HepG2 (cell line): ENCODE data around the gene NIFK. TPM values are rescaled to one million over a fixed set of nuclear protein-coding genes. Genes with fewer than 3 reads are reported as not detected.
A peak's percentile ranks its signal among the peaks of the same experiment; 100 is the strongest.

Source experiments
- CBX2 ChIP-seq, 2 experiments: fragments of 200-600 bp in 1 of 2; sonication (generic); formaldehyde crosslinking in 1 of 2; IDR thresholded peaks; 2 replicates each; pipeline versions ENCODE4 v1.7.0 to v1.8.1; 2018 to 2022; ENCODE audit warnings: low read depth in 2 of 2, low read length in 1 of 2, mild to moderate bottlenecking in 1 of 2, missing genetic modification reagents in 1 of 2
- CREBL2 ChIP-seq: sonication (generic); formaldehyde crosslinking; IDR thresholded peaks from 2 replicates; pipeline ENCODE4 v1.8.1; 2023; ENCODE audit warnings: missing genetic modification reagents, mild to moderate bottlenecking, borderline replicate concordance
- MXD1 ChIP-seq: sonication (generic); formaldehyde crosslinking; IDR thresholded peaks from 2 replicates; pipeline ENCODE4 v1.4.0; 2020; ENCODE audit warnings: mild to moderate bottlenecking, missing genetic modification reagents
- MXI1 ChIP-seq: IDR thresholded peaks from 3 replicates; pipeline ENCODE4 v1.6.1; 2012; ENCODE audit warnings: low read depth, low read length, inconsistent platforms, borderline replicate concordance
- NR2F2 ChIP-seq: IDR thresholded peaks from 2 replicates; pipeline ENCODE4 v1.6.1; 2012; ENCODE audit warnings: low read depth, inconsistent platforms, borderline replicate concordance
- PBX2 ChIP-seq: IDR thresholded peaks from 2 replicates; pipeline ENCODE4 v1.6.1; 2016; ENCODE audit warnings: control low read depth
- POLR2A ChIP-seq, 2 experiments: IDR thresholded peaks; 2 replicates each; pipeline ENCODE4 v1.6.1; 2011; ENCODE audit warnings: low read depth in 2 of 2, low read length in 2 of 2, mild to moderate bottlenecking in 1 of 2, moderate library complexity in 1 of 2; ENCODE audit not compliant: insufficient read depth in 1 of 2
- POLR2G ChIP-seq: fragments of 200-400 bp; formaldehyde crosslinking; IDR thresholded peaks from 2 replicates; pipeline ENCODE4 v1.6.1; 2018; ENCODE audit warnings: mild to moderate bottlenecking, low read depth, low read length, moderate library complexity
- SAP130 ChIP-seq: IDR thresholded peaks from 2 replicates; pipeline ENCODE4 v1.6.1; 2016; ENCODE audit warnings: low read depth
- SMAD3 ChIP-seq: sonication (generic); formaldehyde crosslinking; IDR thresholded peaks from 2 replicates; pipeline ENCODE4 v1.4.0; 2020; ENCODE audit warnings: missing genetic modification reagents
- TCF12 ChIP-seq, 2 experiments: fragments of 450-650 bp in 1 of 2; sonication (generic) in 1 of 2; formaldehyde crosslinking in 1 of 2; IDR thresholded peaks; 2 replicates each; pipeline versions ENCODE4 v1.6.1 to v1.8.0; 2017 to 2022; ENCODE audit warnings: antibody characterized with exemption in 1 of 2, mild to moderate bottlenecking in 1 of 2, missing genetic modification reagents in 1 of 2, moderate library complexity in 1 of 2
- ZC3H4 ChIP-seq: sonication (generic); formaldehyde crosslinking; IDR thresholded peaks from 2 replicates; pipeline ENCODE4 v1.4.0; 2020; ENCODE audit warnings: missing genetic modification reagents, borderline replicate concordance
- ZFX ChIP-seq: sonication (generic); formaldehyde crosslinking; IDR thresholded peaks from 2 replicates; pipeline ENCODE4 v1.4.0; 2020; ENCODE audit warnings: mild to moderate bottlenecking, low read depth, missing genetic modification reagents, moderate library complexity
- ZMAT3 ChIP-seq: sonication (generic); formaldehyde crosslinking; conservative IDR thresholded peaks from 2 replicates; pipeline ENCODE4 v1.7.0; 2021; ENCODE audit warnings: missing genetic modification reagents
- ZNF205 ChIP-seq: IDR thresholded peaks from 2 replicates; pipeline ENCODE4 v1.6.1; 2018; ENCODE audit warnings: missing biosample characterization, missing genetic modification reagents
- ZNF331 ChIP-seq: sonication (generic); formaldehyde crosslinking; IDR thresholded peaks from 2 replicates; pipeline ENCODE4 v1.4.0; 2020; ENCODE audit warnings: missing genetic modification reagents
- ZNF333 ChIP-seq: sonication (generic); formaldehyde crosslinking; IDR thresholded peaks from 2 replicates; pipeline ENCODE4 v1.4.0; 2020; ENCODE audit warnings: mild to moderate bottlenecking, missing genetic modification reagents, borderline replicate concordance
- ZNF354B ChIP-seq: sonication (generic); formaldehyde crosslinking; IDR thresholded peaks from 2 replicates; pipeline ENCODE4 v1.8.0; 2022; ENCODE audit warnings: mild to moderate bottlenecking, missing genetic modification reagents
- ZNF546 ChIP-seq: sonication (generic); formaldehyde crosslinking; conservative IDR thresholded peaks from 2 replicates; pipeline ENCODE4 v1.8.1; 2023; ENCODE audit warnings: mild to moderate bottlenecking, missing genetic modification reagents
- ZNF577 ChIP-seq: sonication (generic); formaldehyde crosslinking; IDR thresholded peaks from 2 replicates; pipeline ENCODE4 v1.4.0; 2020; ENCODE audit warnings: mild to moderate bottlenecking, low read depth, missing genetic modification reagents, borderline replicate concordance
- ZNF691 ChIP-seq: sonication (generic); formaldehyde crosslinking; IDR thresholded peaks from 2 replicates; pipeline ENCODE4 v1.4.0; 2020; ENCODE audit warnings: missing genetic modification reagents, low read depth, mild to moderate bottlenecking, borderline replicate concordance
- ZNF781 ChIP-seq: sonication (generic); formaldehyde crosslinking; IDR thresholded peaks from 2 replicates; pipeline ENCODE4 v1.5.1; 2020; ENCODE audit warnings: borderline replicate concordance, mild to moderate bottlenecking, missing genetic modification reagents; ENCODE audit errors: not compliant biosample characterization
- ZNF879 ChIP-seq: sonication (generic); formaldehyde crosslinking; IDR thresholded peaks from 2 replicates; pipeline ENCODE4 v1.8.1; 2023; ENCODE audit warnings: missing genetic modification reagents
- polyA plus RNA-seq, 8 experiments: library from polyadenylated mRNA; depleted of rRNA in 3 of 8; stranded (reverse) in 7 of 8; unstranded in 1 of 8; fragments of >200 nt; fragmentation: Illumina TruSeq in 4 of 8; extraction: Trizol in 4 of 8; gene quantifications; 2 replicates each; pipeline versions ENCODE4 v1.2.1 to v1.2.3, GENCODE V29; 2011 to 2016; ENCODE audit warnings: low read depth in 4 of 8, missing spikeins in 1 of 8, mixed read lengths in 1 of 8; ENCODE audit not compliant: insufficient read depth in 1 of 8
- total RNA-seq, 5 experiments: library from RNA; depleted of rRNA; stranded (reverse); fragments of >200 nt; fragmentation: Illumina TruSeq; extraction: Trizol; gene quantifications; 2 replicates each; pipeline ENCODE4 v1.2.3, GENCODE V29; 2016; ENCODE audit warnings: low read depth in 1 of 5
- TF ChIP-seq, protein P1 (sequence below), 2 experiments: sonication (generic) in 1 of 2; formaldehyde crosslinking in 1 of 2; IDR thresholded peaks; 2 replicates each; pipeline versions ENCODE4 v1.4.0 to v1.6.1; 2018 to 2020; ENCODE audit warnings: missing genetic modification reagents in 2 of 2, borderline replicate concordance in 1 of 2, low read depth in 1 of 2, mild to moderate bottlenecking in 1 of 2, missing biosample characterization in 1 of 2

Gene NIFK
- total and polyA plus RNA-seq, 2 of the 13 experiments (the other 11 are each of a cell fraction or from before 2014, with no cell fraction given), result 19.6 to 105 TPM

DNA sequence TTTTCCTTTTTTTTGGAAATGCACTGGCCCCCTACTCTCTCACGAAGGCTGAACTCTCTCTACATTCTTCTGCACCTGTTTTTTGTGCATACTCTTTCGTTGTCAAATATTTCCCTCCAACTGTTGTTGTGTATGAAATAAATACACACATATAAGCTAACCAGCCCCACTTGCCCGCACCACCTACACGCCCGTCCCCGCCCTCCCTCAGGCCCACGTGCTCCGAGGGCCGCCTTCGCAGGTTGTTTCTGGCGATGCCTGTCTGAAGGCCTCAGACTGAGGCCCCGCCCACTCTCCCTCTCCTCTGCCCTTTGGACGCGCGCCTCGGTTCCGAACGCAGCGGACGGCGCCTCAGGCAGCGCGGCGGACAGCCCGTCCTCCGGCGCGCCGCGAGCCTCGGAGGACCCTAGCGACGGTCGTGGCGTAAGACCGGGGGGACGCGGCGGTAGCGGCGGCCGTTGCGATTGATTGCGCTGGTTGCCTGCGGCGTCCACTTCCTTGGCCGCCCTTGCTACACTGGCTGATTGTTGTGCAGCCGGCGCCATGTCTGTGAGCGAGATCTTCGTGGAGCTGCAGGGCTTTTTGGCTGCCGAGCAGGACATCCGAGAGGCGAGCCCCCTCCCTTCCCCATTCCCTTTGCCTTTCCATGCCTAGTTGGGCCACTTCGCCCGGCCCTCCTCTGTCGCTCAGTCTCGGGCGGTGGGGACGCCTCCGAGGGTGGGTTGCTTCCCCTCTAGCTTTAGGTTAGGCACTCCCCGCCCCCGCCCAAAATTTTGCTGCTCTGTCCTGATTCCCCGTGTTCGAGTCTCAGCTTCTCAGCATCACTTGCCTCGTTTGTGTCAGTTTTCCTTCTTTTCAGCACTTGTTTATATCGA, 18.8 kb upstream of the NIFK start, which contains the start of gene TSN (continued):
- TF ChIP-seq ZNF691 (CRISPR knock-in tag), result peak; percentile 96; the same call in 1 of the 2 replicates
- 0 out of 2 replicates have a peak, but pooled peaks have one; percentile 43 for TF ChIP-seq PBX2 (CRISPR knock-in tag)
- no peak; the same call in 1 of the 2 replicates for TF ChIP-seq ZNF354B (CRISPR knock-in tag)
- peak; percentile 100 for TF ChIP-seq SAP130 (CRISPR knock-in tag)
- peak; percentile 59; the same call in 1 of the 2 replicates for TF ChIP-seq ZC3H4 (CRISPR knock-in tag)
- no peak for TF ChIP-seq ZNF577 (CRISPR knock-in tag)
- TF ChIP-seq POLR2G, result peak; percentile 93
- TF ChIP-seq TCF12 (IDR thresholded peaks at IDR 0.05), result no peak
- peak; percentile 94 for TF ChIP-seq TCF12 (CRISPR knock-in tag; IDR thresholded peaks at IDR 0.05)
- peak; percentile 99 for TF ChIP-seq MXI1
- TF ChIP-seq MXD1 (CRISPR knock-in tag), result peak; percentile 97
- peak; percentile 98 for TF ChIP-seq ZNF205 (CRISPR knock-in tag)
- TF ChIP-seq ZNF546, result peak; percentile 93
- peak; percentile 94 for TF ChIP-seq ZNF331
- TF ChIP-seq ZMAT3 (CRISPR knock-in tag), result peak; percentile 97
- TF ChIP-seq ZNF879 (CRISPR knock-in tag), result peak; percentile 59; the same call in 1 of the 2 replicates
- TF ChIP-seq POLR2A (IDR thresholded peaks at IDR 0.05; ENCODE audit: insufficient read depth in 1 of 2, low read depth in 2 of 2, low read length in 2 of 2), result peak; percentile 87 to 88
- TF ChIP-seq, protein P1, sequence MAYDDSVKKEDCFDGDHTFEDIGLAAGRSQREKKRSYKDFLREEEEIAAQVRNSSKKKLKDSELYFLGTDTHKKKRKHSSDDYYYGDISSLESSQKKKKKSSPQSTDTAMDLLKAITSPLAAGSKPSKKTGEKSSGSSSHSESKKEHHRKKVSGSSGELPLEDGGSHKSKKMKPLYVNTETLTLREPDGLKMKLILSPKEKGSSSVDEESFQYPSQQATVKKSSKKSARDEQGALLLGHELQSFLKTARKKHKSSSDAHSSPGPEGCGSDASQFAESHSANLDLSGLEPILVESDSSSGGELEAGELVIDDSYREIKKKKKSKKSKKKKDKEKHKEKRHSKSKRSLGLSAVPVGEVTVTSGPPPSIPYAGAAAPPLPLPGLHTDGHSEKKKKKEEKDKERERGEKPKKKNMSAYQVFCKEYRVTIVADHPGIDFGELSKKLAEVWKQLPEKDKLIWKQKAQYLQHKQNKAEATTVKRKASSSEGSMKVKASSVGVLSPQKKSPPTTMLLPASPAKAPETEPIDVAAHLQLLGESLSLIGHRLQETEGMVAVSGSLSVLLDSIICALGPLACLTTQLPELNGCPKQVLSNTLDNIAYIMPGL (CRISPR knock-in tag; IDR thresholded peaks at IDR 0.05; ENCODE audit: borderline replicate concordance in 1 of 2, low read depth in 1 of 2), result peak; percentile 90 to 97
- no peak; the same call in 1 of the 2 replicates for TF ChIP-seq CREBL2 (CRISPR knock-in tag)
- TF ChIP-seq NR2F2, result no peak
- TF ChIP-seq CBX2 (IDR thresholded peaks at IDR 0.05; ENCODE audit: low read depth, low read length), result no peak
- TF ChIP-seq CBX2 (CRISPR knock-in tag; IDR thresholded peaks at IDR 0.05; ENCODE audit: low read depth), result 0 out of 2 replicates have a peak, but pooled peaks have one; percentile 27
- peak; percentile 90 for TF ChIP-seq ZFX (CRISPR knock-in tag)
- no peak for TF ChIP-seq ZNF781 (CRISPR knock-in tag)
- peak; percentile 92 for TF ChIP-seq ZNF333
- TF ChIP-seq SMAD3, result peak; percentile 82
